Nephron progenitor cell (in vitro differentiated cells): Measurements from ENCODE around the gene ITGA6.

Experiments used
- DNase-seq: peaks from one replicate; pipeline ENCODE4 v3.0.0; 2021
- H3K27ac Mint-ChIP-seq: 2 replicates; pipeline ENCODE4 v1.8.0; 2021; ENCODE audit warnings: mild to moderate bottlenecking, moderate library complexity, mixed read lengths
- H3K27me3 Mint-ChIP-seq: 2 replicates; pipeline ENCODE4 v1.8.0; 2021; ENCODE audit warnings: mild to moderate bottlenecking, low read depth, mixed read lengths; ENCODE audit not compliant: poor library complexity
- H3K36me3 Mint-ChIP-seq: 2 replicates; pipeline ENCODE4 v1.8.0; 2021; ENCODE audit warnings: low read depth, mixed read lengths
- H3K4me1 Mint-ChIP-seq: 2 replicates; pipeline ENCODE4 v1.8.0; 2021; ENCODE audit warnings: mixed read lengths
- H3K4me3 Mint-ChIP-seq: 2 replicates; pipeline ENCODE4 v1.8.0; 2021; ENCODE audit warnings: mild to moderate bottlenecking, moderate library complexity, mixed read lengths
- H3K9me3 Mint-ChIP-seq: 2 replicates; pipeline ENCODE4 v1.8.0; 2021; ENCODE audit warnings: mild to moderate bottlenecking, moderate library complexity, mixed read lengths
- CTCF ChIP-seq: fragments of 200-600 bp; sonication (generic); IDR thresholded peaks from 2 replicates; pipeline ENCODE4 v1.5.0; 2021; ENCODE audit warnings: antibody characterized with exemption

The ITGA6 gene

GRCh38 chr2:172434821-172435605, 7.6 kb downstream of the ITGA6 start:
- Mint-ChIP-seq H3K36me3 (no peaks in the 10 kb centered on the region), H3K9me3 (no peaks in the 10 kb centered on the region), H3K27me3 (peaks cover 13% of the 10 kb centered on the region), H3K4me3 (no peak overlapping the region), H3K27ac (no peak overlapping the region), H3K4me1 (peaks cover 17% of the 10 kb centered on the region)
- DNase-seq: no peak
- no peak for TF ChIP-seq CTCF

GRCh38 chr2:172435606-172435911, 8.2 kb downstream of the ITGA6 start:
- Mint-ChIP-seq H3K4me3 (no peak overlapping the region), H3K4me1 (peaks cover 15% of the 10 kb centered on the region)
- TF ChIP-seq CTCF: no peak

GRCh38 chr2:172436889-172437288, 9.5 kb downstream of the ITGA6 start:
- DNase-seq: no peak
- no peaks in the 10 kb centered on the region for H3K9me3 Mint-ChIP-seq
- TF ChIP-seq CTCF: no peak
- peaks cover 7% of the 10 kb centered on the region for H3K27me3 Mint-ChIP-seq
- no peak overlapping the region for H3K27ac Mint-ChIP-seq
- H3K4me1 Mint-ChIP-seq: peaks cover 27% of the 10 kb centered on the region
- H3K36me3 Mint-ChIP-seq: no peaks in the 10 kb centered on the region
- H3K4me3 Mint-ChIP-seq: no peak overlapping the region

More at GRCh38 chr2:172435606-172435911, 8.2 kb downstream of the ITGA6 start:
- H3K36me3 Mint-ChIP-seq: no peaks in the 10 kb centered on the region
- H3K9me3 Mint-ChIP-seq: no peaks in the 10 kb centered on the region
- H3K27me3 Mint-ChIP-seq: peaks cover 13% of the 10 kb centered on the region
- DNase-seq: no peak
- H3K27ac Mint-ChIP-seq: no peak overlapping the region

GRCh38 chr2:172437419-172438341, 10.3 kb downstream of the ITGA6 start:
- H3K4me1 Mint-ChIP-seq: peaks cover 35% of the 10 kb centered on the region
- DNase-seq: no peak
- H3K36me3 Mint-ChIP-seq: no peaks in the 10 kb centered on the region
- H3K4me3 Mint-ChIP-seq: no peak overlapping the region
- peaks cover 4% of the 10 kb centered on the region for H3K27me3 Mint-ChIP-seq
- TF ChIP-seq CTCF: no peak
- H3K27ac Mint-ChIP-seq: no peak overlapping the region
- no peaks in the 10 kb centered on the region for H3K9me3 Mint-ChIP-seq

GRCh38 chr2:172438741-172439508, 11.5 kb downstream of the ITGA6 start:
- Mint-ChIP-seq H3K27me3 (peaks cover 1% of the 10 kb centered on the region), H3K9me3 (no peaks in the 10 kb centered on the region), H3K4me1 (peaks cover 40% of the 10 kb centered on the region), H3K4me3 (no peak overlapping the region), H3K27ac (no peak overlapping the region), H3K36me3 (no peaks in the 10 kb centered on the region)
- no peak for DNase-seq
- no peak for TF ChIP-seq CTCF
